ENCODE results near the gene LANCL2. TPM values are rescaled to one million over a fixed set of nuclear protein-coding genes. Genes with fewer than 3 reads are reported as not detected.

Gene LANCL2
- total RNA-seq, 1 experiment from 2014 or later, result 14.3 TPM

- Mint-ChIP-seq H3K4me1 (ENCODE audit: insufficient read depth, unreplicated experiment) (no peaks in the 10 kb centered on the region), H3K36me3 (ENCODE audit: insufficient read depth, unreplicated experiment) (no peaks in the 10 kb centered on the region), H3K27me3 (ENCODE audit: insufficient read depth, unreplicated experiment) (no peaks in the 10 kb centered on the region), H3K27ac (ENCODE audit: low read depth, unreplicated experiment) (no peak overlapping the region), H3K9me3 (ENCODE audit: unreplicated experiment) (no peaks in the 10 kb centered on the region), H3K4me3 (ENCODE audit: unreplicated experiment) (no peak overlapping the region)
- CTCF ChIA-PET, result interaction anchor here (0.7 to 3.7 kb wide), 11 partner anchors 8 to 169 kb away, joined by 3 to 35 read pairs (median 4); no protein-coding TSS in a partner anchor
- intact Hi-C loops (cut with micrococcal nuclease), result loop anchor here (10.0 kb wide), 1 partner anchor 643 kb away; no protein-coding TSS in a partner anchor
- DNase-seq (ENCODE audit: unreplicated experiment), result no peak
- no TSS peak for BruUV-seq (replicated peaks)
- TF ChIP-seq CTCF (IDR thresholded peaks at IDR 0.05; ENCODE audit: unreplicated experiment), result no peak
- POLR2A ChIA-PET, result no interaction called here
These were observed 66.8 kb downstream of the LANCL2 start for GRCh38 chr7:55431898-55432297.

DNA sequence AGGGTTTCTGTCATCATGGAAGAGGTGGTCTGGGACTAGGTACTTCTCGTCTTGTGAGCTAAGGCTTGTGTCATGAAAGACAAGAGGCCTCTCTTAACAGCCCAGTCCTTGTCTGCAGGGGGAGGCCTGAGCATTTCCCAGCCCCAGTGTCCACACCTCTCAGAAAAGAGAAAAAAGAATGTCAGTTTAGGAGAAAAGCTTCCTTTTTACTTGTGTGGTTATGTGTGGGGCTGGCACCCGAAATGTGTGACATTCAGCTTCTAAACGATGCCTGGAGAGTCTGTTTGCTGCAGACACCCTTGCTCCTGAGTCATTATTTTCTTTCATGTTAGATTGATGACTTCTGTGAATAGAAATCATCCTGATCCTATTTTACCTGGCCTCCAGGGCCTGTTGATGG, 67.4 kb downstream of the LANCL2 start:
- Mint-ChIP-seq H3K27ac (ENCODE audit: low read depth, unreplicated experiment) (no peak overlapping the region), H3K36me3 (ENCODE audit: insufficient read depth, unreplicated experiment) (no peaks in the 10 kb centered on the region), H3K4me3 (ENCODE audit: unreplicated experiment) (no peak overlapping the region), H3K4me1 (ENCODE audit: insufficient read depth, unreplicated experiment) (no peaks in the 10 kb centered on the region), H3K27me3 (ENCODE audit: insufficient read depth, unreplicated experiment) (no peaks in the 10 kb centered on the region), H3K9me3 (ENCODE audit: unreplicated experiment) (no peaks in the 10 kb centered on the region)
- no peak for DNase-seq (ENCODE audit: unreplicated experiment)
- TF ChIP-seq CTCF (IDR thresholded peaks at IDR 0.05; ENCODE audit: unreplicated experiment), result no peak
- intact Hi-C loops (cut with micrococcal nuclease), result loop anchor here (10.0 kb wide), 1 partner anchor 642 kb away; no protein-coding TSS in a partner anchor
- BruUV-seq (replicated peaks), result no TSS peak
- POLR2A ChIA-PET, result no interaction called here
- CTCF ChIA-PET, result interaction anchor here (0.6 to 3.7 kb wide), 14 partner anchors 8 to 665 kb away, joined by 3 to 35 read pairs (median 3); no protein-coding TSS in a partner anchor

DNA sequence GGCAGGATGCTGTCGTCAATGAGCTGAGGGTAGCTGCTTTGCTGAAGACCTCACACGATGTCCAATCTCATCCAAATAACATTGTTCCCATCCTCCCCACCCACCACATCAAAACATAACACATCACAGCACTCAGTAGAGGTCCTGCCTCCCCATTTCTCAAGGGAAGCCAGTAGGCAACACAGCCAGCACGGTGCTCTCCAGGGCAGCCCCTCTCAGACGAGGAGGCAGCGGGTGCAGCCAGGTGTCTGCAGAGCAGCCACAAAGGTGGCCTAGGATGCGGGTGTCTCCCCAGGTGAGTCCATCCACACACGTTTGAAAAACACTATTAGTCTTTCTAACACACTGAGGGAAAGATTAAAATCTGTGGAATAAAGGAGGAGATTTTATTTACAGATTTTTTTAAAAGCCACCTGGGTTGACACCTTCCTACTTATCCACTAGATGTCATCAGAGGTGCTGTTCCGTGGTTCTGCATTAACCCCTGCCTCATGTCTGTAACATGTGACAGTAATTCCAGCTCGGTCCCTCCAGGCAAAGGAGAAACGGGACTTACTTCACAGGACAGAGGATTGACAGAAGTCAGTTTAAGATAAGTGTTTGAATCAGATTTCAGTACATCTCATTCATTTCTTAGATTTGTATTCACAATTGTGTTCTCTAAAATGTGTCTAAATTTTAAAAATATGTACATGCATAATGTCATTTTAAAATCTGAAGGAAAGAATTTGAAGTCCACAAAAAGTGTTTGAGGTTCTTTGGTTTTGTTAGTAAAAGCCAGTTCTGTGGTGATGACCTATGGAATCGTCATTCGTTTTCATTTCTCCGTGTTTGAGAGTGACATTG, 68.0 kb downstream of the LANCL2 start:
- Mint-ChIP-seq H3K27ac (ENCODE audit: low read depth, unreplicated experiment) (no peak overlapping the region), H3K27me3 (ENCODE audit: insufficient read depth, unreplicated experiment) (no peaks in the 10 kb centered on the region), H3K36me3 (ENCODE audit: insufficient read depth, unreplicated experiment) (no peaks in the 10 kb centered on the region), H3K4me3 (ENCODE audit: unreplicated experiment) (no peak overlapping the region), H3K9me3 (ENCODE audit: unreplicated experiment) (no peaks in the 10 kb centered on the region), H3K4me1 (ENCODE audit: insufficient read depth, unreplicated experiment) (peaks cover under 1% of the 10 kb centered on the region)
- POLR2A ChIA-PET, result interaction anchor here (0.7 to 1.0 kb wide), 3 partner anchors 98 to 165 kb away, joined by 3 to 4 read pairs (median 3); no protein-coding TSS in a partner anchor
- TF ChIP-seq CTCF (IDR thresholded peaks at IDR 0.05; ENCODE audit: unreplicated experiment), result peak; percentile 52
- intact Hi-C loops (cut with micrococcal nuclease), result loop anchor here (1.0 to 10.0 kb wide), 3 partner anchors 160 to 642 kb away; no protein-coding TSS in a partner anchor
- DNase-seq (ENCODE audit: unreplicated experiment), result peak; percentile 55
- CTCF ChIA-PET, result interaction anchor here (0.6 to 3.7 kb wide), 22 partner anchors 9 to 666 kb away, joined by 3 to 35 read pairs (median 3); no protein-coding TSS in a partner anchor
- no TSS peak for BruUV-seq (replicated peaks)

DNA sequence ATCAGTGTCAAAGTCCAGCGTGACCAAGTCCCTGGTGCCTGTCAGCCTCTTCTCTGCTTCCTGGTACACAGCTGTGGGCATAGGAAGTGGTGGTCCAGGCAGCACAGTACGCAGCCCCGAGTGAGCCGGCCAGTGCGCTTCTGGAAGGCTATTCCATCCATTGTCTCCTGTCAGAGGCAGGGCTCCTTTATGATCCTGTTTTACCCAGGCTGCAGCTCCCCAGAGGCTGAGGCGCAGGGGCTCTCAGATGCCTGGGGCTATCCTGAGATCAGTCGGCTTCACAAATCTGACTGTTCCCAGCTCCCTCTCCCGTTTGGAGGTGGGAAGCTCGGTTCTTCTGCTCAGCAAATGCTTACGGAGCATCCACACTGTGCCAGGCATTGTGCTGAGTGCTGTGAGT, 70.3 kb downstream of the LANCL2 start:
- no peak overlapping the region for H3K4me3 Mint-ChIP-seq (ENCODE audit: unreplicated experiment)
- intact Hi-C loops (cut with micrococcal nuclease), result loop anchor here (10.0 kb wide), 1 partner anchor 639 kb away; no protein-coding TSS in a partner anchor
- H3K4me1 Mint-ChIP-seq (ENCODE audit: insufficient read depth, unreplicated experiment), result peaks cover 18% of the 10 kb centered on the region
- H3K9me3 Mint-ChIP-seq (ENCODE audit: unreplicated experiment), result no peaks in the 10 kb centered on the region
- ChIA-PET CTCF (interaction anchor here (1.2 kb wide), 2 partner anchors 159 to 206 kb away, joined by 3 to 5 read pairs; no protein-coding TSS in a partner anchor), POLR2A (no interaction called here)
- H3K36me3 Mint-ChIP-seq (ENCODE audit: insufficient read depth, unreplicated experiment), result no peaks in the 10 kb centered on the region
- no peak overlapping the region for H3K27ac Mint-ChIP-seq (ENCODE audit: low read depth, unreplicated experiment)
- no peak for DNase-seq (ENCODE audit: unreplicated experiment)
- BruUV-seq (replicated peaks), result no TSS peak
- TF ChIP-seq CTCF (IDR thresholded peaks at IDR 0.05; ENCODE audit: unreplicated experiment), result no peak
- no peaks in the 10 kb centered on the region for H3K27me3 Mint-ChIP-seq (ENCODE audit: insufficient read depth, unreplicated experiment)

Data from MCF 10A (cell line).